HG03442 (cell line): Measurements from ENCODE around the gene BCCIP.

Experiments used
- ATAC-seq: cut with Tn5 transposase; IDR thresholded peaks from one replicate; pipeline ENCODE4 v1.9.1; 2021; ENCODE audit warnings: mild to moderate bottlenecking, moderate library complexity; ENCODE audit not compliant: unreplicated experiment

Gene BCCIP

DNA sequence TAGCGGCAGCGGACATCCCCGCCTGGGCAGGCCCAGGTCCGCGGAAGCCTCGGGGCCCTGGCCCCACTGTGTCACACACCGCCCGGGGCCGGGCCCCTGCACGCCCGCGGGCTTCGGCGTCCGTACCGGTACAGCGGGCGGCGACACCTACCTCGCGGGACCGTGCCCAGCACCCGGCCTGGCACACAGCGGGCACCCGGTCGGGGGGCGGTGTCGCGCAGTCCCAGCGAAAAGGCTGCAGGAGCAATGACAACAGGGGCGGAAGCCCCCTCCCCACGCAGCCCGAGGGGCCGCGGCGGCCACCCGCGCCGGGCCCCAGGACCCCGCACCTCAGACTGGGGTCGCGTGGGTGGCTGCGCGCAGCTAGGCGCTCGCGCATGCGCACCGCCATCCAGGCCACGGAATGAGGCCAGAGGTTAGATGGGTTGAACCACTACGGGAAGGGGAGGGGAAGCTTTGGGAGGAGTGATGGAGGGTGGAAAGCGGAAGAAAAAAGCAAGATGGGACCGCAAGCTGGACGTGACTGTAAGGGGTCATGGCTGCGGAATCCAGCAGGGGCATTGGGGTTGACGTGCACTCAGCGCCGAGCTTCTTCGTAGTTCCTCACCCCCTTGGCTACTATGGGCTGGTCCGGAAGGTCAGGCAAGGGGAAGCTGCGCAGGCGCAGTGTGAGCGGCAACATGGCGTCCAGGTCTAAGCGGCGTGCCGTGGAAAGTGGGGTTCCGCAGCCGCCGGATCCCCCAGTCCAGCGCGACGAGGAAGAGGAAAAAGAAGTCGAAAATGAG lies at the start of gene BCCIP, which contains the start of gene UROS:
Gene BCCIP, plus strand, starts transcription at position 669 of the 785 bp plus-strand sequence. Its CDS starts 12 bp downstream, at position 681.
Gene UROS, minus strand, starts transcription at position 381 of the 785 bp plus-strand sequence. CDS start 6,759 bp downstream, outside the sequence.
- ATAC-seq, result peak; percentile 72

DNA sequence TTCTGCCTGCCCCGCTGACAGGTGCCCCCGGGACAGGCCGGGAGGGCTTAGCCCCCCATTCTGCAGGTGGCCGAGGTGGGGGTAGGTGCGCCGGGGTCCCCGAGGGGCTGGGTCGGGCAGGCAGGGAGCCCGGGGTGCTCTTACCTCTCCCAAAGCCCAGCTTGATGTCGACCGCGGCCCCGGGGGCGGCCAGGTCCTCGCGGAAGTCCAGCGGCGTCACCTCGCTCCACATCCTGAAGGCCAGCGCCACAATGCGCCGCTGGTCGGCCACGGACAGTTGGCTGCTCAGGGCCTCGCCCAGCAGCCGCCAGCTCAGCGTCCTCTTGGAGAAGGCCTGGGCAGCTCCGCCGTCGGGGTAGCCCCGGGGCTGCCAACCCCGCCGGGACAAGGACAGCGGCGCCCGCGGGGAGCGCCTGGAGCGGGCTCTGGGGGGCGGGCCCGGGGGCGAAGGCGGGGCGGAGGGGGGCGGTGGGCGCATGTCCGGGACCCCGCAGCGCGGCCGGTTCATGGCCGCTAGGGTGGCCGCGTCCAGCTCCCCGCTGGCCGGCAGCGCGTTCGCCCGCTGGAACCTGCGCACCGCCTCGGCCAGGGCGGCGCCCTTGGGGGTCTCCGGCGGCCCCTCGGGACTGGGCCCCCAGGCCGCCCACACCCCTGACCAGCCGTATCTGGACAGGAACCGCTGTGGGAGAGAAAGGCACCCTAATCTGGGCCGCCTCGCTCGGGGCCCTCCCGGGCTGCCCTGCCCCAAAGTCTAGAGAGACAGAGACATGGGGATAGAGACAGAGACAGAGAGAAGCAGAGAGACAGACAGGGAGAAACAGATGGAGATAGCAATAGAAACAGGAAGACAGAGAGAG lies 49.4 kb upstream of the BCCIP start:
- ATAC-seq, result no peak

DNA sequence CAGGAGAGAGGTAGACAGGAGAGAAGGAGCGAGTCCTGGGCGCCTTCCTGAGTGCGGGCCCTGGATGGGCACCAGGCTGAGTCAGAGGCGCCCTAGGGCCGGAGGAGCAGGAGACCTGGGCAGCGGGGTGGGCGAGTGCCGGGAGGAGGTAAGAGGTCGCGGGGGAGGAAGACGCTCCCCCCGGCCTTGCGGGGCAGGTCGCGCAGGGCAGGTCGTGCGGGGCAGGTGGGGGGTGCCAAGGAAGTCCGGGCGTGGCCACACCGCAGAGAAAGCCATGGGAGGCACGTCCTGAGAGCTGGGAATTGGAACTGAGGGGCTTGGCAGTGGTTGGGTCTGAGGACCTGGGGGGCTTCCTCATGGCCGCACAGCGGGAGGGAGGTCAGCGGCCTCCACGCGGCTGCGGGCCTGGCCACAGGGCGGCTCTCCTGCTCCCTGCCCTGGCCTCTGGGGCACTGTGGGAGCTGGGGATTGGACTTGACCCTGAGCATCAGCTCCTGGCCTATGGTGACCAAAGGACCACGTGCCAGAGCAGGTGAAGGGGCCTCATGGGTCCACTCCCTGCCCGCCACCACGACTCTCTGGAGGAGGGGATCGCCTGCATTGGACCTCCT lies 48.7 kb upstream of the BCCIP start:
- ATAC-seq, result no peak

DNA sequence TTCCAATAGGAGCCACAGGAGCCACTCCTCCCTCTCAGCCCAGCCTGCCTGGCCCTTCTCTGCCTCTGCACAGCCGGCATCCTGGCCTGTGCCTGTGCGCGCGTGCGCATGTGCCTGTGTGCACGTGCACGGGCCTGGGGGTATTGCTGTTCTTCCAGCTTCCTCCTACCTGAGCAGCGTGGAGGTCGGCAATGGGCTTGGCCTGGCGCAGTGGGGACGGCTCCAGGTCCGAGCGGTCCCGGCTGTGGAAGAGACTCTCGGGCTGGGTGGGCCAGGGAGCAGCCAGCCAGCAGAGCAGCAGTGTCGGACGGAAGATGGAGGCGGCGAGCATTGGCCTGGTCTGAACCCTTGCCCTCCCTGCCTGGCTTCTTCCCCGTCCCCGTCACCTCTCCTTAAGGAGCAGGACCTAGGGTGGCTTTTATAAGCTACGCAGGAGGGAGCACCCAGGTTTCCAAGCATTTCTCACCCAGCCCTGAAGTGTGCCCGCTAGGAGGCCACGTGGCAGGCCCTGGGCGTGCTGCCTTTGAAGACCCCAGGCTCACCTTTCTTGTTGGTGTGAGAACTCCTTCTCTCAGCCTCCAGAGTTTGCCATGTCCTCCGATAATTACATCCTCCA lies 47.7 kb upstream of the BCCIP start, which contains the start of gene MMP21:
Gene MMP21, minus strand, starts transcription at position 331 of the 616 bp plus-strand sequence. Its CDS starts 0 bp downstream, at position 331.
- no peak for ATAC-seq

DNA sequence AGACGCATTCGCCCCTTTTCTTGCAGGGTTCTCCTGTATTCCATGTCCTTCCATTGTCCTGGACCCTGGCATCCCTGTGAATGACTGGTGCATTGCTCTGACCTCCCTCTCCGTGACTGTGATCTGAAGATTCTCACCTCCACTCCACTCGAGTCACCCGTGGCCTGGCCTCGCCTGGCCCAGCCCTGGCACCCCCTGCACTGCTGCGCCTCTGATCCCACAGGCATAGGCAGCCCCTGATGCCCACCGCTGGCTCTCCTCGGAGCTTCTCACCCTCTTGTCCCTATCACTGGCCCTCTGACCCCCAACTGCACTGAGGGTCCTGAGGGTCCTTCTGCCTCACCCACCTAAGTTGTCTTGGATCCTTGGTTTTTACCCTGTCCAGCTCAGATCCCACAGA lies 45.5 kb upstream of the BCCIP start:
- no peak for ATAC-seq

DNA sequence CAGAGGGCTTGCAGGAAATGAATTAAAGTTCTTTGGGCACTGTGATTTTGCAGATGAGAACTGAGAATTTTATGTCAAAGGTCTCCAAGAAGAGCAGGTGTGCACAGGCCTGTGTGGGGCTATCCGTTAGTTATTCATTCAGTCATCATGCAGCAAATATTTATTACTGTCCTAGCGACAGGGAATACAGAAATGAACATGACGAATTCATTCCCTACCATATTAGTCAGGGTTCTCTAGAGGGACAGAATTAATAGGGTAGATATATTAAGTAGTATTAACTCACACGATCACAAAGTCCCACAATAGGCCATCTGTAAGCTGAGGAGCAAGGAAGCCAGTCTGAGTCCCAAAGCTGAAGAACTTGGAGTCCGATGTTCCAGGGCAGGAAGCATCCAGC lies 44.8 kb upstream of the BCCIP start:
- ATAC-seq, result no peak

DNA sequence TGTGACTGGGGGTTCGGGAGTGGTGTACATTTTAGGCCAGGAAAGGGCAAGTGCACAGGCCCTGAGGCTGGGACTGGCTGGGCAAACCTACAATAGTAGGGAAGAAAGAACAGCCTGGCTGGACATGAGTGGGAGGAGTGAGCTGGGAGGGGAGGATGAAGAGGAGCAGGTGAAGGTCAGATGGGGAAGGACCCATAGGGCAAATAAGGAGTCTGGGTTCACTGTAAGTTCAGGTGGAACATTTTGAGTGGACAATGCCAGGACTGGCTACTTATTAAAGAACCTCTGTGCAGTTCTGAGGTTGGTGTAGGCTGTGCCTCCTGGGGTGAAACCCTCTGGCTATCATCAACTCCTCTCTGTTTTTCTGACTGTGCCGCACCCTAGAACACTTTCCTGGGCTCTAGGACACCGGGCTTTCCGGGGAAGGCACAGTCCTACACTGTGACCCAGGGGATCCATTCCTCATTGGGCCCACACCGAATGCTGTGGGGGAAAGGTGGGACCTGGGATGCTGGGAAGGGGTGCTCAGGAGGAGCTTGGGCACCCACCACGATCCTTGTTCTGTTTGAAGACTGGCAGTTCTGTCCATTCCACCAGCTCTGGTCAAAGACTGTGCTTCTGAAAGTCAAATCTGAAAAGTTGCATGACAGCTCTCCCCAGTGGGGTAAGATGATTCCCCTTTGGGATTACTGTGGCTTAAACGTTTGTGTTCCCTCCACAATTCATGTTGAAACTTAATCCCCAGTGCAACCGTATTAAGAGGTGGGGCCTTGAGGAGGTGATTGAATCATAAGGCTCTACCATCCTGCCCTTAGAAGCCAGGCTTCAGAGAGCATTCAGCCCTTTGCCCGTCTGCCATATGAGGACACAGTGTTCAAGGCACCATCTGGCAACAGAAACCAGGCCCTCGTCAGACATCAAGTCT lies 43.7 kb upstream of the BCCIP start:
- no peak for ATAC-seq

DNA sequence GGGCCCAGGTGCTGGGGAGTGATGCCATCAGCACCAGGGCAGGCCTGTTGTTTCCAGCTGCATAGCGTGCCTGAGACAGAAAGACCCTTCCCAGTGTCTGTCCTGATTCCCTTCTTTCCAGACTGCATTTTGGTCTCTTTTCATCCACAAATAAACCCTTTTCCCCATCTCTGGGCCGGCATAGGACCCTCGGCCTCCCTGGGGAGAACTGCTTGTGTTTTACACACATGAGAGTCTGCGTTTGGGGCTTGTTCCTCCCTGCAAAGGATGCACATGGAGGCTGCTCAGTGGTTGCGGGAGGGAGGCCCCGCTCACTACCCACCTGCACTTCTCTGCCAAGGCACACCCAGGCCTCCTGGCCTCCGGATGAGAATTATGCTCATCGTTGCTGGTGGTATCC lies 42.0 kb upstream of the BCCIP start:
- no peak for ATAC-seq

DNA sequence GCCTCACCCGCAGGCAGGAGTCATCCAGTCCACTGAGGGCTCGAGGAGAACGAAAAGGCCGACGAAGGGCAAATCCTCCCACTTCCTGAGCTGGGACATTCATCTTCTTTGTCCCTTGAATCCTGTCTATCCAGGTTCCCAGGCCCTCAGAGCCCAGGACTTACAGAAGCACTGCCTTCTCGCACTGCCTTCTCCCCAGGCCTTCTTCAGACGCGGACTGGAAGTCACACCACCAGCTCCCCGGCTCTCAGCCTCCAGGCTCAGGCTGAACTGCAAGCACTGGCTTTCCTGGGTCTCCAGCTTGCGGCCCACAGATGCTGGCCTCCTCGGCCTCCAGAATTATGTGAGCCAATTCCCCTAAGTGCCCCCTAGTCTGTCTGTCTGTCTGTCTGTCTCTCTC lies 41.3 kb upstream of the BCCIP start:
- ATAC-seq, result no peak

DNA sequence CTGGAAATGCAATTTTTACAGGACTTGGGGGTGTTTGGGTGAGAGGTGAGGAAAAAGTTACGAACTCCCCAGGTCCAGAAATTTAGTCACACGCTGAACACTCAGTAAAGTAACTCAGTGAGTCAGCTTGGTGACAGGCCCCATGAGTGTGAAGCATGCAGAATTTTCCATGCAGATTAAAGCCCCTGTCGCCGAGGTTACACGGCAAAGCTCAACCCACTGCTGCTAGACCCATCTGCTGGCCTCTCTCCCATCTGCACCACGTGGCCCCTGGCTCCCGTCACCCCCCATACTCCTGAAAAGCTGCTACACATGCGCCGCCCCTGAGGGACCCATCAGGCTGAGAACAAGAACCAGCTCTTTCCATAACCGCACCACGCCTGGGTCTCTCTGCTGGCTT lies 40.7 kb upstream of the BCCIP start:
- ATAC-seq, result no peak

DNA sequence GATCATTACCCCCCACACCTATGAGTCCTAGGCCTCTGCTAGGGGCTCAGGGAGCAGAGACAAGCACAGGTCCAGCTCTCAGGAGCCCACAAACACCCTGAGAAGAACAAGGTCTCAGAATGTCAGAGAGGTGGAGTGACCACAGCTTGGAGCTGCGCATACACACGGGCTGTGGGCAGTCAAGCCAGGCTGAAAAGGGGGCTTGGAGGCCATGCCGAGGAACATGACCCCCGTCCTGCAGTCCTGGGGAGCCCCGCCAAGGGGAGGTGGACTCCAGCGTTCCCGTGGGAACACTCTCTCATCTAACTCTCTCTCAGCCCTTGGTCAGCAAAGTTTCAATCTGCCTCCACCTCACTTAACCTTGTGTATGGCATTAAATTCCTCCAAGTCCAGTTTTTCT lies 39.9 kb upstream of the BCCIP start:
- ATAC-seq, result no peak

DNA sequence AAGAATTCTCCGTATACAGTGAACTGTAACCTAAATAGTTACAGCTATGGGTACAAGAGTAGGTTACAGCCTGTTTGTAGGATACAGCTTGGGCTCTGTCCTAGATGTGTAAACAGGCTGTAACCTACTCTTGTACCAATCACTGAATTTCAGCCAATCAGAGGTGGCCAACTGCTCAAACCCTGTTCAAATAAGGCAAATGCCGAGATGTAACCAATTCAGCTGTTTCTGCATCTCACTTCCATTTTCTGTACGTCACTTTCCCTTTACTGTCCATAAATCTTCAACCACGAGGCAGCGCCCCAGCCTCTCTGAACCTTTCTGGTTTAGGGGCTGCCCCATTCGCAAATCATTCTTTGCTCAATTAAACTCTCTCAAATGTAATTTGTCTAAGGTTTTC lies 39.4 kb upstream of the BCCIP start:
- ATAC-seq, result peak; percentile 70

DNA sequence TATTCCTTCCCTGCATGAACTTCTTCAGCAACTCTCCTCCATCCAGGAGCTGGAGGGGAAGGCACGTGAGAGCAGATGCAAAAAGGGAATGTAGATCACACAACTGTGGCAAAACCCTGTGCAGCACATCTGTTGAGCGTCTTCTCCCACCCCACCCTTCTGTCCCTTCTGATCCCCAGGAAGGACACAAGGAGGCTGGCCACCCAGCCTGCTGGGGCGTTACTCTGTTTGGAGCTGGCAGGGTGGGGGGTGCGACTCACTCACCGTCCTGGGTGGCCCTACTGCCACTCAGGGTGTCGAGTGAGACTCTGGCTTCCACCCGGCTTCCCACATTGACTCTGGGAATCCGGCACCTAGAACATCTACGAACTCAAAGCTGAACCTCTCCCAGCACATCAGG lies 37.6 kb upstream of the BCCIP start:
- ATAC-seq, result no peak

DNA sequence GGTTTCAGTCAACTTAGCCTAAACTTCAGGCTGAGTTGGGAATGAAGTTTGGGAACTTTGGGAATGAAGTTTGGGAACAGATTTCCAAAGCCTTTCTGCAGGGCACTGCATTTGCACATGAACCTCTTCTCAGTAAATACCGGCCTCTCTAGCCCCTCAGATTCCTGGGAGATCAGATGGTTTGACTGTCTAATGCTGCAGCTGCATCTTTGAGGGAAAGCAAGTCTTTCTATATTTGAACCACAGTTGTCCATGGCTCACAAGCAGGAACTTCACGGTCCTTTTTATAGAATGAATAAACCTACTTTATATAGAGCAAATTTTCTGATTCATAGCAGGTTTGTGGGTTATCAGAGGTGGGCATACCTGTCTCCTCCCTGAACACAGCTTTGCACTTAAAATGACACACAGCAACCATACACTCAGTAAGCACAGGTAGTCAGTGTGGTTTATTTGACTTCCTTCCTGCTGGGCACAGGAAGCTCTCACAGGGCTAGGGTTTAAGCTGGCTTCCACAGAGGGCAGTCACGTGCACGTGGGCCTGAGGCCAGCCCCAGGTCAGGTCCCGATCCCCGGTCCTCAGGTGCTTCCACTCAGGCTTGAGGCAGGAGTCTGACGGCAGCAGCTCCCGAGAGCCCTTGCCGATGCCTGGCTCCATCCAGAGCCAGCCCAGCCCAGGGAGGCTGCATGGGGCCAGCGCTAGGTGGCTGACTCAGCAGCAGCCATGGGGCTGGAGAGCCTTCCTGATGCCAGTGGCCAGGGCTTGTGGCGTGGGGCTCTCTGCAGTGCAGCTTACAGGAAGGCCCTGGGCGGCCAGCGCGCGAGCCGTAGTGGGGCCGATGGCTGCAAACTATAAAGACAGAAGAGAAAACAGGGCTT lies 35.0 kb upstream of the BCCIP start:
- no peak for ATAC-seq

DNA sequence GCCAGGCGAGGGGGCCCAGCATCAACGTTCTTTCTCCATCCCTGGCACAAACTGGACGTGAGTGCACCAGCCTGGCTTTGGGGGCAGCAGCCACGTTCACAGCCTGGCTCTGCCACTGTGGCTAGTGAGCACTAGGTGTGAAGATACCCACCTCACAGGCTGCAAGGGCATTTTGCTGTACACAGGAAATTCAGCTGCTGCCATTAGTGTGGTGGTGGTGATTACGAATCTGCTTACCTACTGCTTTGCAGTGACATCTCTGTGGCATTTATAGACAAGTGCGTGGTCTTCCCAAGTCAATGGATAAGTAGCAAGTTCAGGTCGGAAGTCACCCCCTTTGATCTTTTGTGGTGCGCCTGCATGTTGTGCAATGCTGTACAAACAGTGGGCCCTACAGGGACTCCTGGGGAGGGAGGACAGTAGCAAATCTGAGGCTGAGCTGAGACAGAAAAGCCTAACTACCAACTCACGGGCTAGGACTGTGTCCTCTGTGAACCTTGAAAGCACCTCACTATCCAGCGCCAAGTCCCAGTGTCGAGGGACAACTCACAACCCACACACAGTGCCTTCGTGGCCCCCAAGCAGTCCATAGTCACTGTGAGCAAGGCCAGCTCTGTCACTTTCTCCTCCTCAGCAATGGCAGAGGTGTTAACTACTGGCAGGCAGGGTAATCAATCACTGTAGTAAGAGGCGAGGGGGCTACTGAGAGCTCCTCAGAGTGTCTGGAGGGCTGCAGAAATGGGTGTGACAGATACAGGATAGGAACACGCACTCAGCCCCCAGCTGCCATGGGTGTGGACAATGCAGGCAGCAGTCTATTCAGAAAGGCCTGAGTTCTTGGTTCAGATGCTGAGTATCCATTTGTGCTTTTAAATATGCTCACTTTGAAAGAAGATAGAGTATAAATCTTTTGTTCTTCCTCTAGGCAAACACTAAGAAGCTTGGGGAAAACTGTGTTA lies 30.7 kb upstream of the BCCIP start:
- ATAC-seq, result no peak

DNA sequence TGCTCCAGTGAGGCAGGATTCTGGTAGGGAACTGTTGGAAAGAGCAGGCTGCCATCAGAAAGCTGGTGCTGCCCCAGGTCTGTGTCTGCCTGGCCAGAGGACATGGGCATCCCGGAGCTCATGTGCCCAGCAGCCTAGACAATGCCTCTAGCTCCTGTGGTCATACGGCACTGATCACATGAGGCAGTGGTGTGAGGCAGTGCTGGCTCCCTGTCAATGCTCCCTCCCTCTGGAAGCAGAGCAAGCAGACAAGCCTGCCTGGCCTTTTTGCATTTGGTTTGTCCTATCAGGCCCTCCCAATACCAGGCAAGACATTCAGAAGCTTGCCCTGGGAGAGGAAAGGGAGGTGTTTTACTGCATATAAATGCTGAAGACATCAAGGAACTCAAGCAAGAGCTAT lies 28.2 kb upstream of the BCCIP start:
- ATAC-seq, result no peak

DNA sequence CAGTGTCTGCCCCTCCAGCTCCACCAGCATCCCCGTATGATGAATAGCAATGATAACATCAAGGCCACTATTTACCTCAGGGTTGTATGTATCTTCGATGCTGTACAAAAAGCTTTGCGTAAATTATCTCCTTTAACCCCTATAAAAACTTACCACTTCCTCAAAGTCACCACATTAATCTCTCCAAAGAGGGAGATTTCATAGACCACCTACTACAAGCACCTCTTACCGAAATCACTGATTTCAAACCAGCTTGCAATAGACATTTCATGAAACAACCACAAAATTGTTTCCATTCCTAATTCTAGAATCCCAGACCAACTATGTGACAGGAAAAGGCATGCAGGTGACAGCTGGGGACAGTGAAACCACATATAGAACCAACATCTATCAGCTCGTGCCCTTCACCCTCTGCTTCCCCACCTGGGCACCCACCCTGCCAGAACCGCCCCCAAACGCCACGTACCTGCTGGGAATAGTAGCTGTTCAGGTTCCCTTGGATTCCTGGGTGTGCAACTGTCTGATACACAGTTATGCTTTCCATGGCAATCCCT lies 27.6 kb upstream of the BCCIP start:
- ATAC-seq, result no peak

DNA sequence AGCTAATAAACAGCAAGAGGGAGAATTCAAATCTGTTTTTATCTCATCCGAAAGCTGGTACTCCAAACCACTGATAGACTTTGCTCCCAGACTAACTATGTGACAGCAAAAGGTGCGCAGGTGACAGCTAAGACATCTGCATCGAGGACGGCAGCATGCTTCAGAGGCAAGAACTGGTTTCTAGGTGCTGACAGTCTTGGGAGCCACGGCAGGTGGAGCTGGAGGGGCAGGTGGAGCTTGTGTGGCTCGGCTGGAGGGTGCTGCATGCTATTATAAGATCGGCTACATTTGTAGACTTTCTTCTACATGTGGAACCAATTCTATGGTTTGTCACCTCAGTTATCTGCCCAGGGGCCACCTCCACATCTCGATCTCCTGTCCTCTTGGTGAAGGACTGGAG lies 25.9 kb upstream of the BCCIP start:
- ATAC-seq, result no peak
